ENCODE results near the gene ATP8B2.
"Not testable (repeated sequence)": the region's sequence is repeated elsewhere in the genome, so short reads cannot be mapped to it uniquely, and the experiment has no call there.

GRCh38 chr1:154373777-154374357 is 48.5 kb downstream of the ATP8B2 start:
- not testable (repeated sequence) for TF ChIP-seq EP300, CTCF, POLR2AphosphoS5 (IDR thresholded peaks at IDR 0.05)
